H1 (cell line): Measurements from ENCODE around the gene NDUFB8. TPM values are rescaled to one million over a fixed set of nuclear protein-coding genes. Genes with fewer than 3 reads are reported as not detected.

Experiments
- CTCF ChIA-PET: fragments of 300-600 bp; sonication (Branson Sonifier 250); formaldehyde crosslinking; loops from one replicate; lab custom pipeline; 2021; ENCODE audit not compliant: partially characterized antibody; lab: Charles Lee
- POLR2A ChIA-PET: fragments of 300-600 bp; sonication (Branson Sonifier 250); formaldehyde crosslinking; loops from one replicate; lab custom pipeline; 2021; ENCODE audit warnings: inconsistent platforms; ENCODE audit not compliant: partially characterized antibody; lab: Charles Lee
- DNase-seq, 2 experiments: peaks; one replicate each; pipeline versions ENCODE4 v3.0.0 to v3.0.0-alpha.2; 2010 to 2022; ENCODE audit warnings: low spot score in 2 of 2, low read depth in 1 of 2, mixed read lengths in 1 of 2
- FAIRE-seq: peaks from 2 replicates; lab custom pipeline; 2011; peaks lifted over from hg19 to GRCh38; lab: Jason Lieb, UNC
- H2AFZ ChIP-seq: 2 replicates; pipeline ENCODE4 v1.8.1; 2012; ENCODE audit warnings: low read length, inconsistent platforms
- H2AK5ac ChIP-seq: 2 replicates; pipeline ENCODE4 v1.6.1; 2013; ENCODE audit warnings: low read depth, low read length
- H2BK120ac ChIP-seq: replicated peaks from 2 replicates; pipeline ENCODE3; 2013; ENCODE audit warnings: low read depth, low read length, inconsistent platforms
- H2BK12ac ChIP-seq: 2 replicates; pipeline ENCODE4 v1.6.1; 2013; ENCODE audit warnings: low read depth, low read length
- H2BK15ac ChIP-seq: 2 replicates; pipeline ENCODE4 v1.6.1; 2013; ENCODE audit warnings: low read length
- H2BK20ac ChIP-seq: 2 replicates; pipeline ENCODE4 v1.6.1; 2013; ENCODE audit warnings: low read length
- H2BK5ac ChIP-seq: 2 replicates; pipeline ENCODE4 v1.6.1; 2013; ENCODE audit warnings: low read depth, low read length
- H3K14ac ChIP-seq: 2 replicates; pipeline ENCODE4 v1.6.1; 2013; ENCODE audit warnings: inconsistent platforms; ENCODE audit not compliant: insufficient read length
- H3K18ac ChIP-seq: 2 replicates; pipeline ENCODE4 v1.6.1; 2013; ENCODE audit warnings: low read length; ENCODE audit errors: extremely low read depth
- H3K23ac ChIP-seq: 2 replicates; pipeline ENCODE4 v1.6.1; 2013; ENCODE audit warnings: inconsistent platforms; ENCODE audit not compliant: insufficient read length
- H3K23me2 ChIP-seq: 2 replicates; pipeline ENCODE4 v1.6.1; 2013; ENCODE audit warnings: low read depth, low read length
- H3K27ac ChIP-seq: 2 replicates; pipeline ENCODE4 v1.6.1; 2011; ENCODE audit warnings: low read depth, low read length, inconsistent platforms
- H3K27me3 ChIP-seq, 4 experiments: replicated peaks in 1 of 4; 1 replicate in 1 of 4; 2 replicates in 3 of 4; pipeline versions ENCODE4 v1.6.1 to v1.8.1; 2011 to 2013; ENCODE audit warnings: low read length in 3 of 4, mild to moderate bottlenecking in 3 of 4, inconsistent platforms in 2 of 4, mixed read lengths in 2 of 4, moderate library complexity in 1 of 4; ENCODE audit not compliant: control insufficient read depth in 3 of 4, insufficient read depth in 3 of 4; ENCODE audit errors: extremely low read depth in 1 of 4
- H3K36me3 ChIP-seq, 4 experiments: 2 replicates each; pipeline versions ENCODE4 v1.6.1 to v1.8.1; 2011 to 2013; ENCODE audit warnings: mild to moderate bottlenecking in 4 of 4, low read length in 3 of 4, moderate library complexity in 2 of 4, control low read depth in 1 of 4, inconsistent platforms in 1 of 4; ENCODE audit not compliant: insufficient read depth in 4 of 4, control insufficient read depth in 2 of 4
- H3K4ac ChIP-seq: replicated peaks from 2 replicates; pipeline ENCODE3; 2013; ENCODE audit warnings: low read length, low read depth, mixed read lengths, inconsistent platforms; ENCODE audit not compliant: insufficient read length
- H3K4me1 ChIP-seq, 4 experiments: replicated peaks in 1 of 4; 1 replicate in 1 of 4; 2 replicates in 3 of 4; pipeline versions ENCODE4 v1.6.1 to v1.8.1; 2011 to 2013; ENCODE audit warnings: low read length in 3 of 4, inconsistent platforms in 2 of 4, mixed read lengths in 1 of 4; ENCODE audit not compliant: insufficient read depth in 4 of 4, control insufficient read depth in 3 of 4
- H3K4me2 ChIP-seq, 2 experiments: 2 replicates each; pipeline versions ENCODE4 v1.6.1 to v1.8.1; 2011 to 2013; ENCODE audit warnings: low read depth in 2 of 2, low read length in 2 of 2, control low read depth in 1 of 2, inconsistent platforms in 1 of 2, mild to moderate bottlenecking in 1 of 2; ENCODE audit not compliant: insufficient read depth in 1 of 2
- H3K4me3 ChIP-seq, 4 experiments: fragments of 200-600, 300-600 bp in 1 of 4; sonication (generic), shearing (Covaris generic), sonication (Bioruptor Twin) in 1 of 4; 2 replicates each; pipeline versions ENCODE4 v1.5.1 to v1.8.1; 2011 to 2016; ENCODE audit warnings: low read length in 4 of 4, low read depth in 3 of 4, control low read depth in 2 of 4, inconsistent platforms in 2 of 4, mild to moderate bottlenecking in 2 of 4, mixed read lengths in 1 of 4, moderate library complexity in 1 of 4; ENCODE audit not compliant: insufficient read depth in 2 of 4; ENCODE audit errors: extremely low read depth in 1 of 4
- H3K56ac ChIP-seq: replicated peaks from 2 replicates; pipeline ENCODE3; 2013; ENCODE audit warnings: low read depth, mild to moderate bottlenecking, mixed read lengths, low read length, inconsistent platforms; ENCODE audit not compliant: insufficient read length
- H3K79me1 ChIP-seq: 2 replicates; pipeline ENCODE4 v1.6.1; 2013; ENCODE audit warnings: low read depth, low read length, control low read depth
- H3K79me2 ChIP-seq, 2 experiments: 2 replicates each; pipeline versions ENCODE4 v1.6.1 to v1.8.1; 2012 to 2013; ENCODE audit warnings: low read length in 2 of 2, mild to moderate bottlenecking in 2 of 2, inconsistent platforms in 1 of 2; ENCODE audit not compliant: insufficient read depth in 2 of 2, control insufficient read depth in 1 of 2
- H3K9ac ChIP-seq, 4 experiments: replicated peaks in 1 of 4; 1 replicate in 1 of 4; 2 replicates in 3 of 4; pipeline versions ENCODE4 v1.6.1 to v1.8.1; 2011 to 2013; ENCODE audit warnings: low read depth in 3 of 4, low read length in 3 of 4, control low read depth in 2 of 4, mild to moderate bottlenecking in 2 of 4, moderate library complexity in 2 of 4, inconsistent platforms in 1 of 4; ENCODE audit errors: extremely low read depth in 1 of 4
- H3K9me3 ChIP-seq, 2 experiments: 2 replicates each; pipeline versions ENCODE4 v1.6.1 to v1.8.1; 2012 to 2013; ENCODE audit warnings: mild to moderate bottlenecking in 2 of 2, moderate library complexity in 2 of 2, control low read depth in 1 of 2, inconsistent platforms in 1 of 2, low read depth in 1 of 2, low read length in 1 of 2, mixed read lengths in 1 of 2; ENCODE audit not compliant: insufficient read depth in 2 of 2
- H4K20me1 ChIP-seq, 2 experiments: replicated peaks in 1 of 2; 2 replicates each; pipeline versions ENCODE3 to v1.8.1; 2011 to 2013; ENCODE audit warnings: inconsistent platforms in 2 of 2, low read length in 2 of 2, mild to moderate bottlenecking in 1 of 2; ENCODE audit not compliant: insufficient read depth in 2 of 2, control insufficient read depth in 1 of 2
- H4K5ac ChIP-seq: 2 replicates; pipeline ENCODE4 v1.6.1; 2013; ENCODE audit warnings: low read length, low read depth, mixed read lengths, inconsistent platforms; ENCODE audit not compliant: insufficient read length
- H4K8ac ChIP-seq: 2 replicates; pipeline ENCODE4 v1.8.0; 2013; ENCODE audit warnings: mild to moderate bottlenecking, moderate library complexity, low read length, inconsistent platforms; ENCODE audit not compliant: insufficient read depth; ENCODE audit errors: extremely low read depth
- H4K91ac ChIP-seq: replicated peaks from 2 replicates; pipeline ENCODE3; 2013; ENCODE audit warnings: low read length, mixed read lengths, inconsistent platforms; ENCODE audit not compliant: insufficient read length
- ASH2L ChIP-seq: fragments of 200-600, 300-600 bp; sonication (generic); IDR thresholded peaks from one replicate; pipeline ENCODE4 v1.7.1; 2017; ENCODE audit warnings: low read length
- BRCA1 ChIP-seq: IDR thresholded peaks from 2 replicates; pipeline ENCODE4 v1.6.1; 2012; ENCODE audit warnings: low read depth, low read length, improper control_type of control experiment
- CBX8 ChIP-seq: fragments of 300-800, 300-1000 bp; sonication (generic); IDR thresholded peaks from 2 replicates; pipeline ENCODE4 v1.7.1; 2016; ENCODE audit warnings: low read depth, low read length, borderline replicate concordance
- GABPA ChIP-seq: IDR thresholded peaks from 2 replicates; pipeline ENCODE4 v1.6.1; 2011; ENCODE audit warnings: mild to moderate bottlenecking, low read length, moderate library complexity, borderline replicate concordance; ENCODE audit not compliant: insufficient read depth
- RBBP5 ChIP-seq: IDR thresholded peaks from 2 replicates; pipeline ENCODE4 v1.7.1; 2012; ENCODE audit warnings: low read depth, mild to moderate bottlenecking, inconsistent platforms, low read length, moderate library complexity, borderline replicate concordance
- RNF2 ChIP-seq: fragments of 200-900, 300-1000 bp; sonication (generic); IDR thresholded peaks from 2 replicates; pipeline ENCODE4 v1.7.1; 2016; ENCODE audit warnings: borderline replicate concordance, low read depth, mild to moderate bottlenecking, antibody characterized with exemption, low read length; ENCODE audit not compliant: poor library complexity, severe bottlenecking; ENCODE audit errors: missing control alignments
- SRF ChIP-seq: IDR thresholded peaks from 2 replicates; pipeline ENCODE4 v1.6.1; 2011; ENCODE audit warnings: mild to moderate bottlenecking, low read depth, low read length, moderate library complexity
- TAF7 ChIP-seq: optimal IDR thresholded peaks from 2 replicates; pipeline ENCODE3; 2011; ENCODE audit warnings: low read depth, mild to moderate bottlenecking, inconsistent platforms, low read length, moderate library complexity, borderline replicate concordance
- WGBS, 2 experiments: shearing (Covaris generic) in 1 of 2; methylation state at CpG; one replicate each; pipeline versions ENCODE4 v1.1.6 to v1.1.7; 2013 to 2015; ENCODE audit warnings: low lambda C conversion rate in 2 of 2, mixed read lengths in 2 of 2, inconsistent platforms in 1 of 2, low coverage in 1 of 2, missing lambda C conversion rate in 1 of 2; ENCODE audit not compliant: insufficient replicate concordance in 2 of 2, insufficient coverage in 1 of 2, insufficient read length in 1 of 2; ENCODE audit errors: extremely low coverage in 1 of 2, missing lambda C conversion rate in 1 of 2; 5-methylcytosine and 5-hydroxymethylcytosine counted together
- polyA plus RNA-seq, 7 experiments: library from polyadenylated mRNA; depleted of rRNA in 3 of 7; stranded (reverse) in 5 of 7; unstranded in 2 of 7; fragments of >200 nt in 5 of 7; fragments of 200-250 nt in 2 of 7; gene quantifications; 1 replicate in 5 of 7; 2 replicates in 1 of 7; 4 replicates in 1 of 7; pipeline versions ENCODE4 v1.2.1 to v1.2.3, GENCODE V29; 2011 to 2013; ENCODE audit warnings: missing spikeins in 2 of 7, mixed read lengths in 2 of 7
- total RNA-seq: library from RNA; stranded (reverse); fragmentation: NEBNext Ultra II Directional; extraction: Animal tissue kit (Norgen Biotek cat#: 25700); gene quantifications from 2 replicates; pipeline ENCODE4 v1.2.1, GENCODE V29; 2021

The NDUFB8 gene
- total and polyA plus RNA-seq, 2 of the 8 experiments (the other 6 are each of a cell fraction or from before 2014, with no cell fraction given): 175 to 455 TPM

GRCh38 chr10:100566561-100566960 lies 36.9 kb upstream of the NDUFB8 start:
- DNase-seq (no peak), FAIRE-seq (no peak)
- H3K4me1 ChIP-seq: peaks cover 0 to 6% (median 3%) of the 10 kb centered on the region in 4 experiments; a peak in 5 of 7 replicates
- no peaks in the 10 kb centered on the region for H3K36me3 ChIP-seq
- no peak overlapping the region for H3K56ac ChIP-seq
- POLR2A ChIA-PET: interaction anchor here (0.6 to 2.3 kb wide), 2 partner anchors 12 to 688 kb away, joined by 3 to 8 read pairs; no protein-coding TSS in a partner anchor
- H3K14ac ChIP-seq: no peak overlapping the region
- TF ChIP-seq CBX8: no peak
- no peak for TF ChIP-seq RBBP5
- no peak for TF ChIP-seq BRCA1
- no peak for TF ChIP-seq RNF2
- no peak for TF ChIP-seq GABPA
- TF ChIP-seq ASH2L: no peak
- no peak for TF ChIP-seq TAF7
- TF ChIP-seq SRF: no peak
- no peak overlapping the region for H2AFZ ChIP-seq
- H3K9me3 ChIP-seq: peaks cover 0 to 3% of the 10 kb centered on the region in 2 experiments; a peak in 1 of 4 replicates
- H2BK5ac ChIP-seq: no peak overlapping the region
- H3K27ac ChIP-seq: no peak overlapping the region
- no peak overlapping the region for H3K18ac ChIP-seq
- no peak overlapping the region for H3K4me2 ChIP-seq
- no peak overlapping the region for H4K91ac ChIP-seq
- peaks cover 8% of the 10 kb centered on the region; the same call in 1 of the 2 replicates for H3K23me2 ChIP-seq
- no peak overlapping the region for H3K4ac ChIP-seq
- H3K79me1 ChIP-seq: no peaks in the 10 kb centered on the region
- H3K23ac ChIP-seq: no peak overlapping the region
- H3K79me2 ChIP-seq: no peaks in the 10 kb centered on the region
- peaks cover 0 to 3% of the 10 kb centered on the region in 2 experiments for H4K20me1 ChIP-seq
- no peak overlapping the region for H2BK12ac ChIP-seq
- CTCF ChIA-PET: interaction anchor here (0.6 to 9.8 kb wide), 11 partner anchors 12 to 322 kb away, joined by 3 to 110 read pairs (median 5); no protein-coding TSS in a partner anchor
- no peak overlapping the region for H4K8ac ChIP-seq
- H4K5ac ChIP-seq: no peak overlapping the region
- H2BK15ac ChIP-seq: no peak overlapping the region
- no peak overlapping the region for H2BK20ac ChIP-seq
- no peak overlapping the region for H2BK120ac ChIP-seq
- 88% methylated on average over 3 of the region's 3 CpGs; no CpG with 5 or more reads in 1 of the 2 experiments for WGBS, 2 experiments
- no peak overlapping the region for H3K4me3 ChIP-seq
- H3K27me3 ChIP-seq: peaks cover 0 to 27% (median 17%) of the 10 kb centered on the region in 4 experiments; a peak in 6 of 7 replicates
- H2AK5ac ChIP-seq: no peak overlapping the region
- H3K9ac ChIP-seq: no peak overlapping the region
